ENCODE data around the gene CCDC88C.
A peak's percentile ranks its signal among the peaks of the same experiment; 100 is the strongest.

The CCDC88C gene

GRCh38 chr14:91288876-91289275, 128.7 kb downstream of the CCDC88C start:
- DNase-seq, result no peak
- intact Hi-C loops (cut with DNase I), result loop anchor here (5.0 kb wide), 1 partner anchor 112 kb away; no protein-coding TSS in a partner anchor

- DNase-seq, result peak in 41 of 42 donors; percentile 55 to 91 (median 80)
- intact Hi-C loops (cut with DNase I), result loop anchor here (5.0 kb wide), 1 partner anchor 109 kb away; no protein-coding TSS in a partner anchor
Observed at GRCh38 chr14:91286530-91286937, 131.1 kb downstream of the CCDC88C start.

GRCh38 chr14:91284791-91285548, 132.7 kb downstream of the CCDC88C start:
- DNase-seq, result no peak
- intact Hi-C loops (cut with DNase I), result loop anchor here (5.0 kb wide), 1 partner anchor 108 kb away; no protein-coding TSS in a partner anchor

- intact Hi-C loops (cut with DNase I), result no loop called here
- no peak for DNase-seq
Observed at GRCh38 chr14:91284146-91284790, 133.4 kb downstream of the CCDC88C start.

GRCh38 chr14:91283666-91284065, 134.0 kb downstream of the CCDC88C start:
- DNase-seq, result no peak
- intact Hi-C loops (cut with DNase I), result no loop called here

GRCh38 chr14:91282954-91283645, 134.5 kb downstream of the CCDC88C start:
- DNase-seq, result no peak
- intact Hi-C loops (cut with DNase I), result no loop called here

GRCh38 chr14:91281346-91281745, 136.3 kb downstream of the CCDC88C start:
- intact Hi-C loops (cut with DNase I), result no loop called here
- DNase-seq, result peak in 29 of 42 donors; percentile 28 to 79 (median 57)

- no peak for DNase-seq
- intact Hi-C loops (cut with DNase I), result no loop called here
Observed at GRCh38 chr14:91280129-91280528, 137.5 kb downstream of the CCDC88C start.

- DNase-seq, result no peak
- intact Hi-C loops (cut with DNase I), result no loop called here
Observed at GRCh38 chr14:91279354-91279753, 138.3 kb downstream of the CCDC88C start.

- DNase-seq, result no peak
- intact Hi-C loops (cut with DNase I), result no loop called here
Observed at GRCh38 chr14:91278383-91278715, 139.3 kb downstream of the CCDC88C start.

- no peak for DNase-seq
- intact Hi-C loops (cut with DNase I), result no loop called here
Observed at GRCh38 chr14:91277546-91278382, 139.9 kb downstream of the CCDC88C start.

- no peak for DNase-seq
- intact Hi-C loops (cut with DNase I), result no loop called here
Observed at GRCh38 chr14:91274796-91275195, 142.8 kb downstream of the CCDC88C start.

GRCh38 chr14:91273885-91274273, 143.7 kb downstream of the CCDC88C start:
- intact Hi-C loops (cut with DNase I), result no loop called here
- DNase-seq, result no peak

GRCh38 chr14:91273273-91273884, 144.2 kb downstream of the CCDC88C start:
- intact Hi-C loops (cut with DNase I), result no loop called here
- peak in 2 of 42 donors; percentile 45 for DNase-seq

- DNase-seq, result peak in 36 of 42 donors; percentile 29 to 85 (median 58)
- intact Hi-C loops (cut with DNase I), result no loop called here
Observed at GRCh38 chr14:91272341-91273272, 145.0 kb downstream of the CCDC88C start.

- no peak for DNase-seq
Observed at GRCh38 chr14:91271639-91272038, 146.0 kb downstream of the CCDC88C start.

GRCh38 chr14:91270619-91271018, 147.0 kb downstream of the CCDC88C start:
- intact Hi-C loops (cut with DNase I), result no loop called here
- DNase-seq, result no peak

More at GRCh38 chr14:91271639-91272038, 146.0 kb downstream of the CCDC88C start:
- intact Hi-C loops (cut with DNase I), result no loop called here

- no peak for DNase-seq
- intact Hi-C loops (cut with DNase I), result no loop called here
Observed at GRCh38 chr14:91270188-91270587, 147.4 kb downstream of the CCDC88C start.

Data from head of caudate nucleus (tissue), 42 donors.